ENCODE measurements around the gene SYCN. TPM values are rescaled to one million over a fixed set of nuclear protein-coding genes. Genes with fewer than 3 reads are reported as not detected.

The SYCN gene
- total RNA-seq, 1 experiment from 2014 or later: not detected

DNA sequence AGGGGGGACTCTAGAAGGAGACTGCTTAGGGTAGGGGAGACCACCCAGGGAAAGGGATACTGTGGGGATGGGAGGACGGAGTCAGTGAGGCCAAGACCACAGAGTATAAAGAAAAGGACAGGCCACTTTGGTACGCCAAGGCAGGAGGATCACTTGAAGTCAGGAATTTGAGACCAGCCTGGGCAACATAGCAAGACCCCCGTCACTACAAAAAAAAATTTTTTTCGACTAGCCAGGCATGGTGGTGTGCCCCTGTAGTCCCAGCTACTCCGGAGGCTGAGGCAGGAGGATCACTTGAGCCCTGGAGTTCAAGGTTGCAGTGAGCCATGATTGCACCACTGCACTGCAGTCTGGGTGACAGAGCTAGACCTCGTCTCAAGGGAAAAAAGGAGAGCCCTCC is 34.1 kb upstream of the SYCN start:
- H4K20me1 ChIP-seq (ENCODE audit: insufficient read depth): no peaks in the 10 kb centered on the region
- TF ChIP-seq SP1 (IDR thresholded peaks at IDR 0.05; ENCODE audit: low read depth) (no peak), EZH2phosphoT487 (IDR thresholded peaks at IDR 0.05; ENCODE audit: borderline replicate concordance) (no peak), ELF1 (IDR thresholded peaks at IDR 0.05; ENCODE audit: borderline replicate concordance, low read depth) (no peak), CBX3 (IDR thresholded peaks at IDR 0.05; ENCODE audit: low read depth) (no peak), SIN3A (IDR thresholded peaks at IDR 0.05; ENCODE audit: low read depth) (no peak), CEBPB (IDR thresholded peaks at IDR 0.05; ENCODE audit: low read depth) (no peak), YY1 (IDR thresholded peaks at IDR 0.05; ENCODE audit: extremely low read depth, insufficient replicate concordance, low read depth, low read length) (no peak)
- TF ChIP-seq, protein P1, sequence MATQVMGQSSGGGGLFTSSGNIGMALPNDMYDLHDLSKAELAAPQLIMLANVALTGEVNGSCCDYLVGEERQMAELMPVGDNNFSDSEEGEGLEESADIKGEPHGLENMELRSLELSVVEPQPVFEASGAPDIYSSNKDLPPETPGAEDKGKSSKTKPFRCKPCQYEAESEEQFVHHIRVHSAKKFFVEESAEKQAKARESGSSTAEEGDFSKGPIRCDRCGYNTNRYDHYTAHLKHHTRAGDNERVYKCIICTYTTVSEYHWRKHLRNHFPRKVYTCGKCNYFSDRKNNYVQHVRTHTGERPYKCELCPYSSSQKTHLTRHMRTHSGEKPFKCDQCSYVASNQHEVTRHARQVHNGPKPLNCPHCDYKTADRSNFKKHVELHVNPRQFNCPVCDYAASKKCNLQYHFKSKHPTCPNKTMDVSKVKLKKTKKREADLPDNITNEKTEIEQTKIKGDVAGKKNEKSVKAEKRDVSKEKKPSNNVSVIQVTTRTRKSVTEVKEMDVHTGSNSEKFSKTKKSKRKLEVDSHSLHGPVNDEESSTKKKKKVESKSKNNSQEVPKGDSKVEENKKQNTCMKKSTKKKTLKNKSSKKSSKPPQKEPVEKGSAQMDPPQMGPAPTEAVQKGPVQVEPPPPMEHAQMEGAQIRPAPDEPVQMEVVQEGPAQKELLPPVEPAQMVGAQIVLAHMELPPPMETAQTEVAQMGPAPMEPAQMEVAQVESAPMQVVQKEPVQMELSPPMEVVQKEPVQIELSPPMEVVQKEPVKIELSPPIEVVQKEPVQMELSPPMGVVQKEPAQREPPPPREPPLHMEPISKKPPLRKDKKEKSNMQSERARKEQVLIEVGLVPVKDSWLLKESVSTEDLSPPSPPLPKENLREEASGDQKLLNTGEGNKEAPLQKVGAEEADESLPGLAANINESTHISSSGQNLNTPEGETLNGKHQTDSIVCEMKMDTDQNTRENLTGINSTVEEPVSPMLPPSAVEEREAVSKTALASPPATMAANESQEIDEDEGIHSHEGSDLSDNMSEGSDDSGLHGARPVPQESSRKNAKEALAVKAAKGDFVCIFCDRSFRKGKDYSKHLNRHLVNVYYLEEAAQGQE (IDR thresholded peaks at IDR 0.05; ENCODE audit: low read depth): no peak
- TF ChIP-seq, protein P2, sequence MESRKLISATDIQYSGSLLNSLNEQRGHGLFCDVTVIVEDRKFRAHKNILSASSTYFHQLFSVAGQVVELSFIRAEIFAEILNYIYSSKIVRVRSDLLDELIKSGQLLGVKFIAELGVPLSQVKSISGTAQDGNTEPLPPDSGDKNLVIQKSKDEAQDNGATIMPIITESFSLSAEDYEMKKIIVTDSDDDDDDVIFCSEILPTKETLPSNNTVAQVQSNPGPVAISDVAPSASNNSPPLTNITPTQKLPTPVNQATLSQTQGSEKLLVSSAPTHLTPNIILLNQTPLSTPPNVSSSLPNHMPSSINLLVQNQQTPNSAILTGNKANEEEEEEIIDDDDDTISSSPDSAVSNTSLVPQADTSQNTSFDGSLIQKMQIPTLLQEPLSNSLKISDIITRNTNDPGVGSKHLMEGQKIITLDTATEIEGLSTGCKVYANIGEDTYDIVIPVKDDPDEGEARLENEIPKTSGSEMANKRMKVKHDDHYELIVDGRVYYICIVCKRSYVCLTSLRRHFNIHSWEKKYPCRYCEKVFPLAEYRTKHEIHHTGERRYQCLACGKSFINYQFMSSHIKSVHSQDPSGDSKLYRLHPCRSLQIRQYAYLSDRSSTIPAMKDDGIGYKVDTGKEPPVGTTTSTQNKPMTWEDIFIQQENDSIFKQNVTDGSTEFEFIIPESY (IDR thresholded peaks at IDR 0.05; ENCODE audit: extremely low read depth, insufficient replicate concordance, low read length): no peak
- no peaks in the 10 kb centered on the region for H3K36me3 ChIP-seq (ENCODE audit: control insufficient read depth in 1 of 2, insufficient read depth in 2 of 2, low read length in 2 of 2)
- CTCF ChIA-PET: interaction anchor here (1.0 kb wide), 1 partner anchor 14 kb away, joined by 3 read pairs; no protein-coding TSS in a partner anchor
- H2AFZ ChIP-seq (ENCODE audit: low read depth, low read length, poor library complexity, severe bottlenecking): peak overlapping the region; percentile 59
- peak overlapping the region; percentile 61 for H3K4me2 ChIP-seq (ENCODE audit: low read length)
- H3K9me3 ChIP-seq (ENCODE audit: control insufficient read depth in 1 of 2, insufficient read depth in 1 of 2, low read depth in 1 of 2, low read length in 2 of 2): no peaks in the 10 kb centered on the region
- no peaks in the 10 kb centered on the region for H3K27me3 ChIP-seq (ENCODE audit: insufficient read depth, low read length)
- no peaks in the 10 kb centered on the region for H3K79me2 ChIP-seq (ENCODE audit: insufficient read depth, low read length)
- H3K27ac ChIP-seq (ENCODE audit: low read depth, low read length): no peak overlapping the region; the same call in 1 of the 2 replicates
- intact Hi-C loops (cut with micrococcal nuclease): no loop called here
- 0 out of 2 replicates have a peak overlapping the region, but pooled peaks have one; percentile 18 for H3K9ac ChIP-seq (ENCODE audit: low read length)
- no peaks in the 10 kb centered on the region for H3K9me2 ChIP-seq (ENCODE audit: insufficient read depth)
- H3K4me1 ChIP-seq (ENCODE audit: control insufficient read depth in 1 of 2, insufficient read depth in 2 of 2, low read length in 2 of 2): peaks cover 9 to 11% of the 10 kb centered on the region in 2 experiments; a peak in 3 of 4 replicates
- POLR2A ChIA-PET: interaction anchor here (0.9 kb wide), 1 partner anchor 608 kb away, joined by 3 read pairs; the partner anchor contains the start of gene FBL
- ATAC-seq (no peak), DNase-seq (ENCODE audit: low read depth, low spot score) (no peak)
- no peak overlapping the region for H3K4me3 ChIP-seq (replicated peaks in 1 of 2; ENCODE audit: low read depth in 1 of 2, low read length in 2 of 2)
- RAD21 ChIA-PET (ENCODE audit: low non-redundant PET in 1 of 2, low total read pairs in 2 of 2, uncharacterized antibody in 2 of 2, unreplicated experiment in 2 of 2): no interaction called here
- BruUV-seq (replicated peaks): no TSS peak

Data from HCT116 (cell line).